K562 (cell line): ENCODE results near the gene PM20D1. TPM values are rescaled to one million over a fixed set of nuclear protein-coding genes. Genes with fewer than 3 reads are reported as not detected.

Source experiments
- ATAC-seq: fragments of 200-7000 bp; cut with Tn5 transposase; 3 replicates; pipeline ENCODE4 v1.9.1; 2020; ENCODE audit warnings: moderate library complexity
- BruUV-seq: library from RNA; stranded (reverse); fragments of 400-500 nt; replicated peaks from 2 replicates; lab custom pipeline; 2021; lab: Mats Ljungman, UMichigan
- CTCF ChIA-PET: fragments of 300-600 bp; formaldehyde crosslinking; extraction: SDS; loops from one replicate; lab custom pipeline; 2021; ENCODE audit warnings: low intra/inter-chr PET ratio; lab: Yijun Ruan, JAX
- POLR2A ChIA-PET: fragments of 300-600, 350-650 bp; sonication (Branson Sonifier 250); formaldehyde crosslinking; extraction: SDS; loops from one replicate; lab custom pipeline; 2021; ENCODE audit warnings: antibody characterized with exemption, inconsistent platforms; lab: Yijun Ruan, JAX
- DNase-seq, 4 experiments: peaks; one replicate each; pipeline versions ENCODE4 v3.0.0 to v3.0.0-alpha.2; 2011 to 2018; ENCODE audit warnings: low spot score in 3 of 4, mixed read lengths in 3 of 4; ENCODE audit errors: extremely low read depth in 1 of 4
- FAIRE-seq: peaks from 2 replicates; lab custom pipeline; 2011; peaks lifted over from hg19 to GRCh38; lab: Jason Lieb, UNC
- H2AFZ ChIP-seq: 2 replicates; pipeline ENCODE4 v1.6.0; 2011; ENCODE audit warnings: low read depth, low read length, control low read depth, inconsistent platforms
- H3K27ac ChIP-seq: fragments of 200-600 bp; 3 replicates; pipeline ENCODE4 v1.8.0; 2011; ENCODE audit warnings: low read depth, mild to moderate bottlenecking, control low read depth, inconsistent platforms, low read length, moderate library complexity, mixed read lengths; ENCODE audit errors: extremely low read depth
- H3K27me3 ChIP-seq, 2 experiments: fragments of 300-600 bp in 1 of 2; 2 replicates in 1 of 2; 3 replicates in 1 of 2; pipeline versions ENCODE4 v1.6.0 to v1.8.0; 2011; ENCODE audit warnings: inconsistent platforms in 2 of 2, low read length in 2 of 2, mild to moderate bottlenecking in 1 of 2, mixed read lengths in 1 of 2, moderate library complexity in 1 of 2; ENCODE audit not compliant: control insufficient read depth in 2 of 2, insufficient read depth in 2 of 2
- H3K36me3 ChIP-seq: fragments of 300-600 bp; 3 replicates; pipeline ENCODE4 v1.8.0; 2011; ENCODE audit warnings: mild to moderate bottlenecking, low read length, inconsistent platforms; ENCODE audit not compliant: control insufficient read depth, insufficient read depth
- H3K4me1 ChIP-seq, 2 experiments: fragments of 200-600 bp in 1 of 2; replicated peaks in 1 of 2; 2 replicates in 1 of 2; 3 replicates in 1 of 2; pipeline versions ENCODE4 v1.5.1 to v1.8.0; 2011; ENCODE audit warnings: inconsistent platforms in 2 of 2, low read length in 2 of 2, mild to moderate bottlenecking in 1 of 2, mixed read lengths in 1 of 2, moderate library complexity in 1 of 2; ENCODE audit not compliant: control insufficient read depth in 2 of 2, insufficient read depth in 2 of 2
- H3K4me2 ChIP-seq: 2 replicates; pipeline ENCODE4 v1.6.1; 2011; ENCODE audit warnings: low read length, control low read depth, inconsistent platforms, mixed read lengths; ENCODE audit not compliant: insufficient read depth
- H3K4me3 ChIP-seq: fragments of 200-600 bp; sonication (generic), shearing (Covaris generic); 2 replicates; pipeline ENCODE4 v1.5.1; 2016; ENCODE audit warnings: control low read depth, inconsistent platforms
- H3K79me2 ChIP-seq: fragments of 200-600 bp; 3 replicates; pipeline ENCODE4 v1.8.0; 2011; ENCODE audit warnings: low read length, inconsistent platforms; ENCODE audit not compliant: control insufficient read depth, insufficient read depth
- H3K9ac ChIP-seq, 2 experiments: 2 replicates each; pipeline versions ENCODE4 v1.6.0 to v1.6.1; 2011; ENCODE audit warnings: low read depth in 2 of 2, low read length in 2 of 2, control low read depth in 1 of 2, inconsistent platforms in 1 of 2, mild to moderate bottlenecking in 1 of 2, mixed read lengths in 1 of 2; ENCODE audit not compliant: insufficient read depth in 1 of 2
- H3K9me1 ChIP-seq: one replicate; pipeline ENCODE4 v1.6.0; 2011; ENCODE audit warnings: inconsistent platforms, mild to moderate bottlenecking, low read length, moderate library complexity; ENCODE audit not compliant: control insufficient read depth, insufficient read depth
- H3K9me3 ChIP-seq: replicated peaks from 2 replicates; pipeline ENCODE4 v1.5.1; 2011; ENCODE audit warnings: low read depth, low read length, inconsistent platforms; ENCODE audit not compliant: control insufficient read depth, insufficient read depth
- H4K20me1 ChIP-seq: replicated peaks from 2 replicates; pipeline ENCODE4 v1.6.1; 2011; ENCODE audit warnings: low read length, inconsistent platforms, mixed read lengths; ENCODE audit not compliant: control insufficient read depth, insufficient read depth
- DACH1 ChIP-seq: fragments of 450-650 bp; IDR thresholded peaks from 2 replicates; pipeline ENCODE4 v1.6.1; 2018; ENCODE audit not compliant: partially characterized antibody
- EHMT2 ChIP-seq: fragments of 450-650 bp; IDR thresholded peaks from 2 replicates; pipeline ENCODE4 v1.6.1; 2018; ENCODE audit warnings: antibody characterized with exemption
- GABPA ChIP-seq: fragments of 200-800 bp; sonication (Bioruptor generic); conservative IDR thresholded peaks from 2 replicates; pipeline ENCODE4 v1.6.1; 2016; ENCODE audit warnings: low read depth, missing genetic modification characterization, missing compliant biosample characterization
- KLF16 ChIP-seq: IDR thresholded peaks from 2 replicates; pipeline ENCODE4 v1.6.1; 2016; ENCODE audit warnings: antibody characterized with exemption
- NCOR1 ChIP-seq: fragments of 450-650 bp; IDR thresholded peaks from 2 replicates; pipeline ENCODE4 v1.6.1; 2016; ENCODE audit warnings: mild to moderate bottlenecking, moderate library complexity
- RBM15 ChIP-seq: fragments of 200-400 bp; formaldehyde crosslinking; IDR thresholded peaks from 2 replicates; pipeline ENCODE4 v1.6.1; 2018; ENCODE audit warnings: mild to moderate bottlenecking, low read length, moderate library complexity; ENCODE audit not compliant: insufficient read depth
- RHOXF2B ChIP-seq: fragments of 250-450 bp; sonication (Bioruptor Pico); conservative IDR thresholded peaks from 2 replicates; pipeline ENCODE4 v1.5.1; 2021
- SPI1 ChIP-seq: IDR thresholded peaks from 2 replicates; pipeline ENCODE4 v1.6.1; 2011; ENCODE audit warnings: low read depth, low read length, control low read depth, borderline replicate concordance
- ZBTB17 ChIP-seq: fragments of 450-650 bp; formaldehyde crosslinking; IDR thresholded peaks from 2 replicates; pipeline ENCODE4 v1.4.0; 2020; ENCODE audit warnings: mild to moderate bottlenecking
- ZNF232 ChIP-seq: sonication (generic); formaldehyde crosslinking; IDR thresholded peaks from 2 replicates; pipeline ENCODE4 v1.8.0; 2022; ENCODE audit warnings: mild to moderate bottlenecking, missing genetic modification reagents
- ZNF354B ChIP-seq: fragments of 250-450 bp; sonication (Bioruptor Pico); IDR thresholded peaks from 2 replicates; pipeline ENCODE4 v1.4.0; 2020
- WGBS: fragments of 100-300 bp; shearing (Covaris generic); methylation state at CpG from one replicate; pipeline ENCODE4 v1.1.6; 2016; ENCODE audit warnings: low coverage, mixed read lengths; ENCODE audit not compliant: insufficient coverage; ENCODE audit errors: missing lambda C conversion rate; 5-methylcytosine and 5-hydroxymethylcytosine counted together
- in situ Hi-C: fragments of 300-500 bp; cut with MboI; formaldehyde crosslinking; loops from 4 replicates; pipeline ENCODE4 v1.15.0; 2018; ENCODE audit warnings: inconsistent platforms, mixed read lengths
- intact Hi-C: fragments of 100-400 bp; cut with micrococcal nuclease; formaldehyde crosslinking; loops from 2 replicates; pipeline ENCODE4 v1.14.2; 2022
- polyA plus RNA-seq, 8 experiments: library from polyadenylated mRNA; depleted of rRNA in 4 of 8; stranded (reverse) in 5 of 8; unstranded in 3 of 8; fragments of >200 nt; fragmentation: Nextera tagmentation in 2 of 8; fragmentation: Illumina TruSeq in 1 of 8; extraction: Ambion mirVana in 2 of 8; extraction: Trizol in 1 of 8; gene quantifications; 2 replicates each; pipeline versions ENCODE4 v1.2.1 to v1.2.3, GENCODE V29; 2011 to 2014; ENCODE audit warnings: inconsistent platforms in 1 of 8, missing spikeins in 1 of 8
- total RNA-seq, 7 experiments: library from RNA; depleted of rRNA in 6 of 7; stranded (reverse); fragments of >200 nt in 6 of 7; fragmentation: Illumina TruSeq in 2 of 7; extraction: Trizol in 2 of 7; gene quantifications; 2 replicates each; pipeline versions ENCODE4 v1.2.1 to v1.2.3, GENCODE V29; 2011 to 2021; ENCODE audit warnings: low replicate concordance in 1 of 7
- TF ChIP-seq, protein P1 (sequence below), 2 experiments: fragments of 450-650 bp in 1 of 2; IDR thresholded peaks; 2 replicates each; pipeline ENCODE4 v1.6.1; 2011 to 2017; ENCODE audit warnings: low read depth in 2 of 2, antibody characterized with exemption in 1 of 2, borderline replicate concordance in 1 of 2, low read length in 1 of 2, mild to moderate bottlenecking in 1 of 2, mixed read lengths in 1 of 2; ENCODE audit not compliant: control insufficient read depth in 1 of 2
- TF ChIP-seq, protein P2 (sequence below): fragments of 450-650 bp; conservative IDR thresholded peaks from 2 replicates; pipeline ENCODE4 v1.6.1; 2016; ENCODE audit warnings: missing genetic modification characterization, low read depth, mild to moderate bottlenecking, missing compliant biosample characterization, moderate library complexity

The PM20D1 gene
- total and polyA plus RNA-seq, 9 of the 15 experiments (the other 6 are each of a cell fraction or from before 2014, with no cell fraction given): not detected

DNA sequence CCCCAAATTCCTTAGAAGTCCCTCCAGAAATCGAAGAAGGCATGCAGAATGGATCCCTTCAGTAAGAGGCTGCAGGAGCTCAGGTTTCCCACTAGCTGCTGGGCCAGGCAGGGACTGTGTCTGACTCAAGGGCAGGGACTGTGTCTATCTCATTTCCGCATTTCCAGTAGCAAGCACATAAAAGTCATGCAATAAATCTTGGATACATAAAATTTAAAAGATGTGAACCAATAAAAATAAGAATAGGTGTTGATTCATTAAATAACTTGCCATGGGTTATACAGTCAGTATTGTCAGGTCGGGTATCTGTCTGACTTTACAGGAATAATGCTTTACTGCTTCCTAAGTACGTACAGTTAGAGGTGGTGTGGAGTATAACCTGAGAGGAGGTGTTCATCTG, 15.2 kb downstream of the PM20D1 start:
- Histone ChIP-seq H3K4me1 (no peaks in the 10 kb centered on the region; a peak in 2 of 5 replicates), H3K9me3 (no peaks in the 10 kb centered on the region), H3K36me3 (no peaks in the 10 kb centered on the region), H4K20me1 (no peaks in the 10 kb centered on the region), H3K27me3 (peaks cover 16 to 21% of the 10 kb centered on the region in 2 experiments), H3K27ac (no peak overlapping the region), H3K4me3 (no peak overlapping the region), H3K9ac (no peak overlapping the region), H3K4me2 (no peak overlapping the region), H3K9me1 (no peaks in the 10 kb centered on the region), H3K79me2 (no peaks in the 10 kb centered on the region), H2AFZ (no peak overlapping the region)
- WGBS: 11% methylated on average over 4 of the region's 4 CpGs
- FAIRE-seq: no peak
- TF ChIP-seq SPI1 (0 out of 2 replicates have a peak, but pooled peaks have one; percentile 4), ZNF354B (no peak)
- ChIA-PET POLR2A (interaction anchor here (1.5 kb wide), 1 partner anchor 9 kb away, joined by 3 read pairs; no protein-coding TSS in a partner anchor), CTCF (no interaction called here)
- intact Hi-C loops (no loop called here), in situ Hi-C loops (no loop called here)
- BruUV-seq: no TSS peak
- no peak for DNase-seq
- 0 out of 3 replicates have a peak, but pooled peaks have one; percentile 42 for ATAC-seq

DNA sequence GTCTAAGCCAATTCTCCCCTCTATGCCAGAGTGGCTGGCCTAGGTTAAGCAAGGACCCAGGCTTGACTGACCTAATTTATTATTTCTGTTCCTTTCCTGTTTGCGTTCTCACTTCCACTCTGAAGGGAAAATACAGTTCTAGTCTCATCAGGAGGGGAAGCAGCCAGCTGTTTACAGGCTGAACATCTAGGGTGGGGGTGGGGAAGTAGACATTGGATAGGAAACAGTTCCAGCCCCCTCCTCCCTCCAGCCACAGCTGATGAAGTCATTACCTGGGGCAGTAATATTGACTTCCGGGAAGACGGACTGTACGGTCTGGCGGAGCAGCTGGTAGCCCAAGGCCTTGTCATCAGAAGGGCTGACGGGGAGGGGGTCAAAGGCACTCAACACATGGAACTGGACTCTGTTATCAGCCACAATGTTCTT, 17.6 kb downstream of the PM20D1 start:
- FAIRE-seq (peak; percentile 65), ATAC-seq (peak; percentile 84)
- TF ChIP-seq DACH1 (no peak), ZNF232 (CRISPR knock-in tag) (no peak), RBM15 (no peak), KLF16 (no peak), GABPA (tag) (peak; percentile 52), RHOXF2B (CRISPR knock-in tag) (no peak), ZBTB17 (CRISPR knock-in tag) (no peak), NCOR1 (no peak), EHMT2 (0 out of 2 replicates have a peak, but pooled peaks have one; percentile 50)
- TF ChIP-seq, protein P1, sequence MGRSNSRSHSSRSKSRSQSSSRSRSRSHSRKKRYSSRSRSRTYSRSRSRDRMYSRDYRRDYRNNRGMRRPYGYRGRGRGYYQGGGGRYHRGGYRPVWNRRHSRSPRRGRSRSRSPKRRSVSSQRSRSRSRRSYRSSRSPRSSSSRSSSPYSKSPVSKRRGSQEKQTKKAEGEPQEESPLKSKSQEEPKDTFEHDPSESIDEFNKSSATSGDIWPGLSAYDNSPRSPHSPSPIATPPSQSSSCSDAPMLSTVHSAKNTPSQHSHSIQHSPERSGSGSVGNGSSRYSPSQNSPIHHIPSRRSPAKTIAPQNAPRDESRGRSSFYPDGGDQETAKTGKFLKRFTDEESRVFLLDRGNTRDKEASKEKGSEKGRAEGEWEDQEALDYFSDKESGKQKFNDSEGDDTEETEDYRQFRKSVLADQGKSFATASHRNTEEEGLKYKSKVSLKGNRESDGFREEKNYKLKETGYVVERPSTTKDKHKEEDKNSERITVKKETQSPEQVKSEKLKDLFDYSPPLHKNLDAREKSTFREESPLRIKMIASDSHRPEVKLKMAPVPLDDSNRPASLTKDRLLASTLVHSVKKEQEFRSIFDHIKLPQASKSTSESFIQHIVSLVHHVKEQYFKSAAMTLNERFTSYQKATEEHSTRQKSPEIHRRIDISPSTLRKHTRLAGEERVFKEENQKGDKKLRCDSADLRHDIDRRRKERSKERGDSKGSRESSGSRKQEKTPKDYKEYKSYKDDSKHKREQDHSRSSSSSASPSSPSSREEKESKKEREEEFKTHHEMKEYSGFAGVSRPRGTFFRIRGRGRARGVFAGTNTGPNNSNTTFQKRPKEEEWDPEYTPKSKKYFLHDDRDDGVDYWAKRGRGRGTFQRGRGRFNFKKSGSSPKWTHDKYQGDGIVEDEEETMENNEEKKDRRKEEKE (IDR thresholded peaks at IDR 0.05; ENCODE audit: borderline replicate concordance in 1 of 2, control insufficient read depth in 1 of 2, low read depth in 2 of 2, low read length in 1 of 2): no peak
- TF ChIP-seq, protein P2, sequence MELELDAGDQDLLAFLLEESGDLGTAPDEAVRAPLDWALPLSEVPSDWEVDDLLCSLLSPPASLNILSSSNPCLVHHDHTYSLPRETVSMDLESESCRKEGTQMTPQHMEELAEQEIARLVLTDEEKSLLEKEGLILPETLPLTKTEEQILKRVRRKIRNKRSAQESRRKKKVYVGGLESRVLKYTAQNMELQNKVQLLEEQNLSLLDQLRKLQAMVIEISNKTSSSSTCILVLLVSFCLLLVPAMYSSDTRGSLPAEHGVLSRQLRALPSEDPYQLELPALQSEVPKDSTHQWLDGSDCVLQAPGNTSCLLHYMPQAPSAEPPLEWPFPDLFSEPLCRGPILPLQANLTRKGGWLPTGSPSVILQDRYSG (tag): no peak

More for the DNA sequence above, 17.6 kb downstream of the PM20D1 start:
- Histone ChIP-seq H3K36me3 (no peaks in the 10 kb centered on the region), H3K9me3 (no peaks in the 10 kb centered on the region), H3K4me1 (no peaks in the 10 kb centered on the region; a peak in 2 of 5 replicates), H3K4me2 (no peak overlapping the region), H2AFZ (peak overlapping the region; percentile 20; the same call in 1 of the 2 replicates), H3K27ac (no peak overlapping the region), H4K20me1 (no peaks in the 10 kb centered on the region), H3K9ac (no peak overlapping the region), H3K79me2 (no peaks in the 10 kb centered on the region), H3K4me3 (no peak overlapping the region), H3K9me1 (no peaks in the 10 kb centered on the region), H3K27me3 (peaks cover 19 to 26% of the 10 kb centered on the region in 2 experiments)
- 17% methylated on average over 6 of the region's 6 CpGs for WGBS
- intact Hi-C loops (no loop called here), in situ Hi-C loops (no loop called here)
- ChIA-PET POLR2A (interaction anchor here (0.9 to 1.5 kb wide), 2 partner anchors 8 to 213 kb away, joined by 3 to 4 read pairs; no protein-coding TSS in a partner anchor), CTCF (no interaction called here)
- no TSS peak for BruUV-seq
- DNase-seq: peak in 2 of 4 experiments; percentile 32 to 41
